Natural killer cell (primary cell): ENCODE data around the gene GPER1. TPM values are rescaled to one million over a fixed set of nuclear protein-coding genes. Genes with fewer than 3 reads are reported as not detected.
"Not testable (repeated sequence)": the region's sequence is repeated elsewhere in the genome, so short reads cannot be mapped to it uniquely, and the experiment has no call there.

Experiments used
- ATAC-seq, 3 donors: fragments of 150-1000 bp in 2 of 3; fragments of 200-7000 bp in 1 of 3; cut with Tn5 transposase; 1 replicate in 1 of 3; 2 replicates in 2 of 3; pipeline ENCODE4 v1.10.0; 2021; ENCODE audit warnings: mild to moderate bottlenecking in 2 of 3, moderate library complexity in 2 of 3
- DNase-seq, 2 donors: peaks; one replicate each; pipeline versions ENCODE4 v3.0.0 to v3.0.0-alpha.2; 2013 to 2021; ENCODE audit warnings: mixed read lengths in 1 of 2
- H3K27ac ChIP-seq: one replicate; pipeline ENCODE4 v1.5.1; 2013; ENCODE audit warnings: mild to moderate bottlenecking, low read length
- H3K27me3 ChIP-seq: one replicate; pipeline ENCODE4 v1.6.1; 2013; ENCODE audit warnings: low read length; ENCODE audit not compliant: control insufficient read depth, insufficient read depth
- H3K36me3 ChIP-seq: one replicate; pipeline ENCODE4 v1.6.1; 2013; ENCODE audit warnings: low read length; ENCODE audit not compliant: control insufficient read depth, insufficient read depth
- H3K4me1 ChIP-seq: one replicate; pipeline ENCODE4 v1.6.1; 2013; ENCODE audit warnings: low read length; ENCODE audit not compliant: control insufficient read depth, insufficient read depth
- H3K4me3 ChIP-seq: one replicate; pipeline ENCODE4 v1.5.1; 2013; ENCODE audit warnings: low read length
- H3K9me3 ChIP-seq: one replicate; pipeline ENCODE4 v1.6.1; 2013; ENCODE audit warnings: low read length; ENCODE audit not compliant: control insufficient read depth, insufficient read depth
- H3K27ac Mint-ChIP-seq, 2 donors: one replicate each; pipeline ENCODE4 v1.8.0; 2022; ENCODE audit warnings: mild to moderate bottlenecking in 2 of 2, mixed read lengths in 2 of 2, moderate library complexity in 1 of 2
- H3K27me3 Mint-ChIP-seq, 2 donors: one replicate each; pipeline ENCODE4 v1.8.0; 2022; ENCODE audit warnings: low read depth in 2 of 2, mixed read lengths in 2 of 2
- H3K36me3 Mint-ChIP-seq: one replicate; pipeline ENCODE4 v1.8.0; 2022; ENCODE audit warnings: mixed read lengths
- H3K4me1 Mint-ChIP-seq, 2 donors: one replicate each; pipeline ENCODE4 v1.8.0; 2022; ENCODE audit warnings: mixed read lengths in 2 of 2
- H3K4me3 Mint-ChIP-seq: one replicate; pipeline ENCODE4 v1.8.0; 2022; ENCODE audit warnings: mild to moderate bottlenecking, moderate library complexity, mixed read lengths
- H3K9me3 Mint-ChIP-seq, 2 donors: one replicate each; pipeline ENCODE4 v1.8.0; 2022; ENCODE audit warnings: mixed read lengths in 2 of 2
- WGBS: methylation state at CpG from one replicate; pipeline ENCODE4 v1.1.7; 2013; ENCODE audit warnings: missing lambda C conversion rate; ENCODE audit not compliant: insufficient coverage; 5-methylcytosine and 5-hydroxymethylcytosine counted together
- intact Hi-C: fragments of 100-400 bp; cut with micrococcal nuclease; formaldehyde crosslinking; loops from one replicate; pipeline ENCODE4 v1.14.2; 2022
- total RNA-seq, 4 donors: library from RNA; stranded (reverse); fragments of 120-200 nt in 1 of 4; gene quantifications; one replicate each; pipeline versions ENCODE4 v1.2.3 to v1.2.4, GENCODE V29; 2013 to 2022
- TF ChIP-seq, protein P1 (sequence below): fragments of 200-600 bp; IDR thresholded peaks from one replicate; pipeline ENCODE4 v1.8.0; 2022; ENCODE audit warnings: antibody characterized with exemption

Gene GPER1
- total RNA-seq, 3 donors from 2014 or later (not counting 1 experiment from before 2014, with no cell fraction given): 0.25 to 0.26 TPM; not detected in 1

DNA sequence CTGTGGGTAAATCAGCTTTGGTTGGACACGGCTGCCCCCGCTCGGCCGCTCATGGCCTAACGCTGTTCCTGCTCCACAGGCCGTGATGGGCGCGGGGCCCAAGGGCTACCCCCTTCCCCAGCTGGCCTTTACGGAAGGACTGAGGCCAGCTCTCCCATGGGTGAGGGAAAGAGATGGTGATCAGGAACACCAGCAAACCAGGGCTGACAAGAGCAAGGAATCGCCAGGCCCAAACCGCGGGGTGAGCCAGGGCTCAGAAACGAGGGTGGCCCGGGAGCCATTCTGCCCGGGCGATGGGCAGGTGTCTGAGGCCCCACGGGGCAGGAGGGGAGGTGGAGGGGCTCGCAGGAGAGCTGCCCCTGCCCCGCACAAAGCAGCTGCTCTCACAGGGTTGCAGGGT is 26.6 kb downstream of the GPER1 start:
- H3K36me3 Mint-ChIP-seq: no peaks in the 10 kb centered on the region
- peaks cover 3 to 8% of the 10 kb centered on the region in 2 donors for H3K4me1 Mint-ChIP-seq
- intact Hi-C loops: no loop called here
- no peaks in the 10 kb centered on the region for H3K9me3 Mint-ChIP-seq
- TF ChIP-seq, protein P1, sequence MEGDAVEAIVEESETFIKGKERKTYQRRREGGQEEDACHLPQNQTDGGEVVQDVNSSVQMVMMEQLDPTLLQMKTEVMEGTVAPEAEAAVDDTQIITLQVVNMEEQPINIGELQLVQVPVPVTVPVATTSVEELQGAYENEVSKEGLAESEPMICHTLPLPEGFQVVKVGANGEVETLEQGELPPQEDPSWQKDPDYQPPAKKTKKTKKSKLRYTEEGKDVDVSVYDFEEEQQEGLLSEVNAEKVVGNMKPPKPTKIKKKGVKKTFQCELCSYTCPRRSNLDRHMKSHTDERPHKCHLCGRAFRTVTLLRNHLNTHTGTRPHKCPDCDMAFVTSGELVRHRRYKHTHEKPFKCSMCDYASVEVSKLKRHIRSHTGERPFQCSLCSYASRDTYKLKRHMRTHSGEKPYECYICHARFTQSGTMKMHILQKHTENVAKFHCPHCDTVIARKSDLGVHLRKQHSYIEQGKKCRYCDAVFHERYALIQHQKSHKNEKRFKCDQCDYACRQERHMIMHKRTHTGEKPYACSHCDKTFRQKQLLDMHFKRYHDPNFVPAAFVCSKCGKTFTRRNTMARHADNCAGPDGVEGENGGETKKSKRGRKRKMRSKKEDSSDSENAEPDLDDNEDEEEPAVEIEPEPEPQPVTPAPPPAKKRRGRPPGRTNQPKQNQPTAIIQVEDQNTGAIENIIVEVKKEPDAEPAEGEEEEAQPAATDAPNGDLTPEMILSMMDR: no peak
- no peak overlapping the region for H3K4me3 Mint-ChIP-seq
- no peaks in the 10 kb centered on the region for H3K27me3 ChIP-seq
- no peak overlapping the region for H3K4me3 ChIP-seq
- DNase-seq (no peak), ATAC-seq (no peak)
- no peak overlapping the region for H3K27ac Mint-ChIP-seq
- H3K27me3 Mint-ChIP-seq: no peaks in the 10 kb centered on the region
- H3K27ac ChIP-seq: no peak overlapping the region
- no peaks in the 10 kb centered on the region for H3K36me3 ChIP-seq
- no peaks in the 10 kb centered on the region for H3K9me3 ChIP-seq
- WGBS: 96% methylated on average over 19 of the region's 19 CpGs
- no peaks in the 10 kb centered on the region for H3K4me1 ChIP-seq

DNA sequence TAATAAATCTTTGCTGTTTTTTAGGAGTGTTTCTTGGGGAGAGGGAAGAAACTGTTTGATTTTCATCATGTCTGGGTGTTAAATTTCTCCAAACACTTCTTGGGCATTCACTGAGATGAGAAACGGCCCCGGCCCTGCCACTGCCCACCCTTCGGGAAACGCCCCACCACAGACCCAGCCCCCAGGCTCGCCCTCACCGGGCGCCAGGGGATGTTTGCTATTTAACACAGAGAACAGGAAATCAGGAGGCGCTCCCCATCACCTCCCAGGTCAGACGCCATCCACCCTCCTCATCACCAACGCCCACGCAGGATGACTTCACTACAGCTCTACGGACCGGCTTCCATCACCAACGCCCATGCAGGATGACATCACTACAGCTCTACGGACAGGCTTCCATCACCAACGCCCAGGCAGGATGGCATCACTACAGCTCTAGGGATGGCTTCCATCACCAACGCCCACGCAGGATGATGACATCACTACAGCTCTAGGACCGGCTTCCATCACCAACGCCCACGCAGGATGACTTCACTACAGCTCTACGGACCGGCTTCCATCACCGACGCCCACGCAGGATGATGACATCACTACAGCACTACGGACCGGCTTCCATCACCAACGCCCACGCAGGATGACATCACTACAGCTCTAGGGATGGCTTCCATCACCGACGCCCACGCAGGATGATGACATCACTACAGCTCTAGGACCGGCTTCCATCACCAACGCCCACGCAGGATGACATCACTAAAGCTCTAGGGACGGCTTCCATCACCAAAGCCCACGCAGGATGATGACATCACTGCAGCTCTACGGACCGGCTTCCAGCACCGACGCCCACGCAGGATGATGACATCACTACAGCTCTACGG is 27.5 kb downstream of the GPER1 start:
- H3K4me1 ChIP-seq, H3K9me3 ChIP-seq, H3K27me3 ChIP-seq, H3K36me3 ChIP-seq, ATAC-seq, H3K9me3 Mint-ChIP-seq, H3K4me3 ChIP-seq, H3K4me3 Mint-ChIP-seq, intact Hi-C loops, H3K27ac Mint-ChIP-seq, H3K36me3 Mint-ChIP-seq, H3K27me3 Mint-ChIP-seq, H3K27ac ChIP-seq, DNase-seq, H3K4me1 Mint-ChIP-seq: not testable (repeated sequence)
- WGBS: 95% methylated on average over 44 of the region's 44 CpGs

DNA sequence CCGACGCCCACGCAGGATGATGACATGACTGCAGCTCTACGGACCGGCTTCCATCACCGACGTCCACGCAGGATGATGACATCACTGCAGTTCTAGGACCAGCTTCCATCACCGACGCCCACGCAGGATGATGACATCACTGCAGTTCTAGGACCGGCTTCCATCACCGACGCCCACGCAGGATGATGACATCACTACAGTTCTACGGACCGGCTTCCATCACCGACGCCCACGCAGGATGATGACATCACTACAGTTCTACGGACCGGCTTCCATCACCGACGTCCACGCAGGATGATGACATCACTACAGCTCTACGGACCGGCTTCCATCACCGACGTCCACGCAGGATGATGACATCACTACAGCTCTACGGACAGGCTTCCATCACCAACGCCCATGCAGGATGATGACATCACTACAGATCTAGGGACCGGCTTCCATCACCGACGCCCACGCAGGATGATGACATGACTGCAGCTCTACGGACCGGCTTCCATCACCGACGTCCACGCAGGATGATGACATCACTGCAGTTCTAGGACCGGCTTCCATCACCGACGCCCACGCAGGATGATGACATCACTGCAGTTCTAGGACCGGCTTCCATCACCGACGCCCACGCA is 28.6 kb downstream of the GPER1 start:
- DNase-seq, H3K36me3 ChIP-seq, ATAC-seq, H3K9me3 ChIP-seq, H3K27ac ChIP-seq, H3K27ac Mint-ChIP-seq, H3K4me3 Mint-ChIP-seq, H3K4me1 Mint-ChIP-seq, H3K4me3 ChIP-seq, H3K27me3 ChIP-seq, H3K27me3 Mint-ChIP-seq, intact Hi-C loops, H3K36me3 Mint-ChIP-seq, H3K4me1 ChIP-seq, H3K9me3 Mint-ChIP-seq: not testable (repeated sequence)
- WGBS: 96% methylated on average over 49 of the region's 49 CpGs

DNA sequence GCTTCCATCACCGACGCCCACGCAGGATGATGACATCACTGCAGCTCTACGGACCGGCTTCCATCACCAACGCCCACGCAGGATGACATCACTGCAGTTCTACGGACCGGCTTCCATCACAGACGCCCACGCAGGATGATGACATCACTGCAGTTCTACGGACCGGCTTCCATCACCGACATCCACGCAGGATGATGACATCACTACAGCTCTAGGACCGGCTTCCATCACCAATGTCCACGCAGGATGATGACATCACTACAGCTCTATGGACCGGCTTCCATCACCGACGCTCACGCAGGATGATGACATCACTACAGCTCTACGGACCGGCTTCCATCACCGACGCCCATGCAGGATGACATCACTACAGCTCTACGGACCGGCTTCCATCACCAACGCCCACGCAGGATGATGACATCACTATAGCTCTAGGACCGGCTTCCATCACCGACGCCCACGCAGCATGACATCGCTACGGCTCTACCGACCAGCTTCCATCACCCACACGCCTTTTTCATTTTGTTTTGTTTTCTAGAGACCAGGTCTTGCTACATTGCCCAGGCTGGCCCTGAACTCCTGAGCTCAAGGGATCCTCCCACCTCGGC is 29.5 kb downstream of the GPER1 start:
- no peaks in the 10 kb centered on the region for H3K27me3 ChIP-seq
- Mint-ChIP-seq H3K27ac (no peak overlapping the region), H3K4me1 (peaks cover 3 to 8% of the 10 kb centered on the region in 2 donors), H3K9me3 (no peaks in the 10 kb centered on the region), H3K27me3 (no peaks in the 10 kb centered on the region), H3K36me3 (no peaks in the 10 kb centered on the region), H3K4me3 (no peak overlapping the region)
- 96% methylated on average over 38 of the region's 38 CpGs for WGBS
- DNase-seq: no peak
- TF ChIP-seq, protein P1: no peak
- no peaks in the 10 kb centered on the region for H3K36me3 ChIP-seq
- H3K4me3 ChIP-seq: no peak overlapping the region
- no peaks in the 10 kb centered on the region for H3K4me1 ChIP-seq
- no peak overlapping the region for H3K27ac ChIP-seq
- no peaks in the 10 kb centered on the region for H3K9me3 ChIP-seq
- intact Hi-C loops: no loop called here
- no peak for ATAC-seq
